Activated CD8-positive, alpha-beta T cell treated with anti-CD3 and anti-CD28 coated beads for 36 hours (primary cell): ENCODE measurements around the gene PRDM10. TPM values are rescaled to one million over a fixed set of nuclear protein-coding genes. Genes with fewer than 3 reads are reported as not detected.
"Not testable (repeated sequence)": the region's sequence is repeated elsewhere in the genome, so short reads cannot be mapped to it uniquely, and the experiment has no call there.

Experiments
- ATAC-seq: fragments of 200-7000 bp; cut with Tn5 transposase; one replicate; pipeline ENCODE4 v1.10.0; 2021; ENCODE audit warnings: mild to moderate bottlenecking, moderate library complexity
- CTCF ChIA-PET: fragments of 350-600 bp; sonication (Branson Sonifier 250); formaldehyde crosslinking; loops from one replicate; lab custom pipeline; 2021; ENCODE audit warnings: antibody characterized with exemption; lab: Charles Lee
- POLR2A ChIA-PET: fragments of 350-600 bp; sonication (Branson Sonifier 250); formaldehyde crosslinking; loops from one replicate; lab custom pipeline; 2021; ENCODE audit warnings: antibody characterized with exemption; lab: Charles Lee
- DNase-seq: peaks from one replicate; pipeline ENCODE4 v3.0.0-alpha.2; 2020
- H3K27ac Mint-ChIP-seq: one replicate; pipeline ENCODE4 v1.8.0; 2021; ENCODE audit warnings: mild to moderate bottlenecking, mixed read lengths
- H3K27me3 Mint-ChIP-seq: one replicate; pipeline ENCODE4 v1.8.0; 2021; ENCODE audit warnings: mixed read lengths
- H3K36me3 Mint-ChIP-seq: one replicate; pipeline ENCODE4 v1.8.0; 2021; ENCODE audit warnings: low read depth, mixed read lengths
- H3K4me1 Mint-ChIP-seq: one replicate; pipeline ENCODE4 v1.8.0; 2021; ENCODE audit warnings: low read depth, mixed read lengths
- H3K4me3 Mint-ChIP-seq: one replicate; pipeline ENCODE4 v1.8.0; 2021; ENCODE audit warnings: mild to moderate bottlenecking, moderate library complexity, mixed read lengths
- H3K9me3 Mint-ChIP-seq: one replicate; pipeline ENCODE4 v1.8.0; 2021; ENCODE audit warnings: mixed read lengths
- intact Hi-C: fragments of 100-400 bp; cut with micrococcal nuclease; formaldehyde crosslinking; loops from one replicate; pipeline ENCODE4 v1.10.0; 2022
- total RNA-seq, 2 experiments: library from RNA; stranded (reverse); gene quantifications; one replicate each; pipeline ENCODE4 v1.2.3, GENCODE V29; 2021
- TF ChIP-seq, protein P1 (sequence below): fragments of 200-600 bp; IDR thresholded peaks from one replicate; pipeline ENCODE4 v1.8.0; 2022; ENCODE audit warnings: antibody characterized with exemption, mild to moderate bottlenecking

The PRDM10 gene
- total RNA-seq, 2 experiments from 2014 or later = 15.6 to 18.8 TPM

DNA sequence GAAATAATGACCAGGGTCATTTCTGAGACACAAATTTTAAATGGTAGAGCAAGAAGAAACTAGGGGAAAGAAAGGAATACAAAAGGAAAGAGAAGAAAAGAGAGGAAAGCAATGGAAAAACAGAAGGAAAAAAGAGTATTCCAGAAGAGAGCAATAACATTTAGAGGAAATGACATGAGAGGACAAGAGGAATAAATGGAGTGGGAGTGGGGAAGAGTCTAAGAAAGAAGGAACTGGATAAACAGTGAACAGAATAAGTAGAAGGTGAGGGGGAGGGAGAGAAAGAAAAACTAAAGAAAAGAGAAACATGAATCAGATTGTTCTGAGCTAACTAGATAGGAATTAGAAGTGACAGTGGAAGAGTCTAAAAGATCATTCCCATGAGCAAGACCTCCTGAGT, 28.4 kb downstream of the PRDM10 start:
- Mint-ChIP-seq H3K27me3 (no peaks in the 10 kb centered on the region), H3K27ac (no peak overlapping the region), H3K4me1 (no peaks in the 10 kb centered on the region), H3K4me3 (no peak overlapping the region), H3K9me3 (no peaks in the 10 kb centered on the region), H3K36me3 (peaks cover 3% of the 10 kb centered on the region)
- ChIA-PET CTCF (interaction anchor here (1.2 to 1.5 kb wide), 2 partner anchors 51 to 157 kb away, joined by 3 to 5 read pairs; no protein-coding TSS in a partner anchor), POLR2A (interaction anchor here (1.1 kb wide), 1 partner anchor 8 kb away, joined by 3 read pairs; no protein-coding TSS in a partner anchor)
- no peak for ATAC-seq
- TF ChIP-seq, protein P1, sequence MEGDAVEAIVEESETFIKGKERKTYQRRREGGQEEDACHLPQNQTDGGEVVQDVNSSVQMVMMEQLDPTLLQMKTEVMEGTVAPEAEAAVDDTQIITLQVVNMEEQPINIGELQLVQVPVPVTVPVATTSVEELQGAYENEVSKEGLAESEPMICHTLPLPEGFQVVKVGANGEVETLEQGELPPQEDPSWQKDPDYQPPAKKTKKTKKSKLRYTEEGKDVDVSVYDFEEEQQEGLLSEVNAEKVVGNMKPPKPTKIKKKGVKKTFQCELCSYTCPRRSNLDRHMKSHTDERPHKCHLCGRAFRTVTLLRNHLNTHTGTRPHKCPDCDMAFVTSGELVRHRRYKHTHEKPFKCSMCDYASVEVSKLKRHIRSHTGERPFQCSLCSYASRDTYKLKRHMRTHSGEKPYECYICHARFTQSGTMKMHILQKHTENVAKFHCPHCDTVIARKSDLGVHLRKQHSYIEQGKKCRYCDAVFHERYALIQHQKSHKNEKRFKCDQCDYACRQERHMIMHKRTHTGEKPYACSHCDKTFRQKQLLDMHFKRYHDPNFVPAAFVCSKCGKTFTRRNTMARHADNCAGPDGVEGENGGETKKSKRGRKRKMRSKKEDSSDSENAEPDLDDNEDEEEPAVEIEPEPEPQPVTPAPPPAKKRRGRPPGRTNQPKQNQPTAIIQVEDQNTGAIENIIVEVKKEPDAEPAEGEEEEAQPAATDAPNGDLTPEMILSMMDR = no peak
- intact Hi-C loops = no loop called here
- no peak for DNase-seq

DNA sequence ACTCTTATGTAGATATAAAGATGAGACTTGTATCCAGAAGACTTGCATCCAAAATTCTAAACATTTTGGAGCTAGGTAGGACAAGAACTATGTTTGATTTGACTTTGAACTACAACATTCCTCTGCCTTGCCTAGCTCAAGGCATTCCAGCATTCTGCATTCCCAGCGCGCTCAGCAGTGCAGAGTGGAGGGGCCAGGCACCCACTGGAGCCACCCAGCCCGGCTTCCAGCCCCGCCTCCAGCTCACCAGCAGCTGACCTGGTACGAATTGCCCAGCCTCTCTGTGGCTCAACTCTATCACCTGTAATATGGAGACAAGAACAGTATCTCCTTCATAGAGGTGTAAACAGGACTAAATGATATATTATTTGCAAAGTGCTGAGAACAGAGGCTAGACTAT, 28.8 kb downstream of the PRDM10 start:
- ChIA-PET CTCF (interaction anchor here (1.2 to 1.5 kb wide), 3 partner anchors 8 to 158 kb away, joined by 3 to 5 read pairs (median 3); no protein-coding TSS in a partner anchor), POLR2A (interaction anchor here (1.1 kb wide), 1 partner anchor 9 kb away, joined by 3 read pairs; no protein-coding TSS in a partner anchor)
- H3K4me1 Mint-ChIP-seq = no peaks in the 10 kb centered on the region
- ATAC-seq = no peak
- H3K27ac Mint-ChIP-seq = no peak overlapping the region
- H3K4me3 Mint-ChIP-seq = no peak overlapping the region
- intact Hi-C loops = no loop called here
- no peak for DNase-seq
- TF ChIP-seq, protein P1 = no peak
- H3K36me3 Mint-ChIP-seq = peaks cover 3% of the 10 kb centered on the region
- no peaks in the 10 kb centered on the region for H3K9me3 Mint-ChIP-seq
- no peaks in the 10 kb centered on the region for H3K27me3 Mint-ChIP-seq

DNA sequence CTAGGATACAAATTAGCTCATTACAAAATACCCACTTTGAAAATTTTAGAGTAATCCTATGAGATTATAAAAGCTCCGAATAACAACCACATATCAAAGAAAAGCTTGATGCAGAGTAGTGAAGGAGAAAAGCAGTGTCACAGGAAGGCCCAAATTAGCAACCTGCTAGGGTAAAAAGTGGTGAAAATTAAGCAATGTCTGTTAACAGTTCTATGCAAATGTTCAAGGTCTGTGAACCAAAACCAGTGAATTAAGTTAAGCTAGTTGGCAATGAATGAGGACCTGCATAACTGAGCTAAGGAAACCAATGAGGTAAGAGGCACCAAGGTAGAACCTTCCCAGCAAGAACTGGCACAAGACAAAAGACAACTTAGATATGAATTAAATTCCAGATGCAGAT, 29.6 kb downstream of the PRDM10 start:
- TF ChIP-seq, protein P1 = no peak
- H3K27ac Mint-ChIP-seq = no peak overlapping the region
- CTCF ChIA-PET = interaction anchor here (1.2 to 1.5 kb wide), 3 partner anchors 8 to 158 kb away, joined by 3 to 5 read pairs (median 3); no protein-coding TSS in a partner anchor
- intact Hi-C loops = no loop called here
- peaks cover 3% of the 10 kb centered on the region for H3K36me3 Mint-ChIP-seq
- peaks cover 2% of the 10 kb centered on the region for H3K4me1 Mint-ChIP-seq
- no peak for DNase-seq
- no peaks in the 10 kb centered on the region for H3K9me3 Mint-ChIP-seq
- no peak for ATAC-seq
- no peak overlapping the region for H3K4me3 Mint-ChIP-seq
- no peaks in the 10 kb centered on the region for H3K27me3 Mint-ChIP-seq
- POLR2A ChIA-PET = interaction anchor here (1.1 kb wide), 1 partner anchor 10 kb away, joined by 3 read pairs; no protein-coding TSS in a partner anchor

DNA sequence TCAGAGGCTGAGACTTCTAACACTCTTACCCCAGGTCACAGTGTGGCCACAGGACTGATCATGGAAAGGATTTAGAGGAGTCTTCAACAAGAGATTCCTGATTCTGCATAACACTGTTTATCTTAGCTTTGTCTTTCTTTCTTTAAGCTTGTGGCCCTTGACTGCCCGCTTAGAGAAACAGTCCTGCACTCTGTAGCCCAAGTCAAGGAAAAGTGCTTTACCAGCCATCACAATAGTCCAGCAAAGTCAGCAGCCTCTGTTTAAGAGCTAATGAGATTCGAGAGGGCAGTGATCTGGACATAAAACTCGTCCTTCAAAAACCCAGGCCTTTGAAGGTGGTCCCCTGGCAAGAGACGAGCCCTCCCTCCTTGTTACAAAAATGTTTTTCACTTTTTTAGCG, 30.0 kb downstream of the PRDM10 start:
- TF ChIP-seq, protein P1 = no peak
- POLR2A ChIA-PET = no interaction called here
- CTCF ChIA-PET = interaction anchor here (1.2 to 1.6 kb wide), 3 partner anchors 9 to 160 kb away, joined by 3 to 5 read pairs (median 5); no protein-coding TSS in a partner anchor

DNA sequence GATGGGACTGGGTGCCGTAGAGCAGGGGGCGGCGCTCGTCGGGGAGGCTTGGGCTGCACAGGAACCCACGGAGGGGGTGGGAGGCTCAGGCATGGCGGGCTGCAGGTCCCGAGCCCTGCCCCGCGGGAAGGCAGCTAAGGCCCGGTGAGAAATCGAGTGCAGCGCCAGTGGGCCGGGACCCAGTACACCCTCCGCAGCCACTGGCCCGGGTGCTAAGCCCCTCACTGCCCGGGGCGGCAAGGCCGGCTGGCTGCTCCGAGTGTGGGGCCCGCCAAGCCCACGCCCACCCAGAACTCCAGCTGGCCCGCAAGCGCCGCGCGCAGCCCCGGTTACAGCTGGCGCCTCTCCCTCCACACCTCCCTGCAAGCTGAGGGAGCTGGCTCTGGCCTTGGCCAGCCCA, 30.8 kb downstream of the PRDM10 start:
- H3K27ac Mint-ChIP-seq, DNase-seq, intact Hi-C loops, POLR2A ChIA-PET, H3K36me3 Mint-ChIP-seq, H3K27me3 Mint-ChIP-seq, H3K9me3 Mint-ChIP-seq, H3K4me1 Mint-ChIP-seq, H3K4me3 Mint-ChIP-seq, ATAC-seq: not testable (repeated sequence)
- CTCF ChIA-PET = interaction anchor here (1.6 kb wide), 1 partner anchor 160 kb away, joined by 5 read pairs; no protein-coding TSS in a partner anchor

More for the DNA sequence above, 30.0 kb downstream of the PRDM10 start:
- ATAC-seq = no peak
- no peak overlapping the region for H3K4me3 Mint-ChIP-seq
- DNase-seq = no peak
- no peaks in the 10 kb centered on the region for H3K9me3 Mint-ChIP-seq
- no peak overlapping the region for H3K27ac Mint-ChIP-seq
- H3K27me3 Mint-ChIP-seq = no peaks in the 10 kb centered on the region
- peaks cover 2% of the 10 kb centered on the region for H3K4me1 Mint-ChIP-seq
- intact Hi-C loops = no loop called here
- peaks cover 3% of the 10 kb centered on the region for H3K36me3 Mint-ChIP-seq
